Stimulated activated CD4-positive, alpha-beta T cell treated with anti-CD3 and anti-CD28 coated beads, Interleukin-1b, Interleukin-23, amount 100 ng/mL, for 4 hours (primary cell): ENCODE measurements around the gene FAHD2A.
"Not testable (repeated sequence)": the region's sequence is repeated elsewhere in the genome, so short reads cannot be mapped to it uniquely, and the experiment has no call there.

Source experiments
- DNase-seq, 2 donors: peaks; one replicate each; pipeline ENCODE4 v3.0.0-alpha.2; 2020; ENCODE audit warnings: low read depth in 2 of 2

FAHD2A gene

DNA sequence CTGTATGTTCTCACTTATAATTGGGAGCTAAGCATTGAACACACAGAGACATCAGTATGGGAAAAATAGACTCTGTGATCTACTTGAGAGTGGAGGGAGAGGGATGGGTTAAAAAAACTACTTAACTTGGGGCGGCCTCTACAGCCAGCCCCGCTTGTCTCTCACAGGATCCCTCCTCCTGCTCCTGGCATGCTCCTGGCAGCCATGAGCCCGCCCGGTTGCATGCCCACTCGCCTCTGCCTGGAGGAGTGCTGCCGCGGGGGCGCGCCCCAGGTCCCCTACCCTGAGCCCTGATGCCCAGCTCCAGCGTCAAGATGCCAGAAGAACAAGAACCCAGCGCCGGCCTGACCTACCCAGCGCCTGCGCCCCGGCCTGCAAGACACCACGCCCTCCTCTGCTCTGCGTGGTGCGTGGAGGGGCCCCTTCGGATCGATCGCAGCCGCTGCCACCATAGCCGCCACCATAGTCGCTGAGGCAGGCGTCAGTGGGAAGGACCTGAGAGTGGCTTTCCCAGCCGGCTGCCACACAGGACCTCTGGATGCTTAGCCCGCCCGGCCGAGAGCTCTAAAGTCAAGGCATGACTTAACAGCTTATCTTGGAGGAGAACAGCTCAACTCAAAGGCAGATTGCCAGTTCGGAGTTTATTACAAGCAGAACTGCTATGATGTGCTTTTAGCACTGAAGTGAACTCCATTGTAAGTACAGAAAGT, 32.8 kb downstream of the FAHD2A start:
- not testable (repeated sequence) for DNase-seq

DNA sequence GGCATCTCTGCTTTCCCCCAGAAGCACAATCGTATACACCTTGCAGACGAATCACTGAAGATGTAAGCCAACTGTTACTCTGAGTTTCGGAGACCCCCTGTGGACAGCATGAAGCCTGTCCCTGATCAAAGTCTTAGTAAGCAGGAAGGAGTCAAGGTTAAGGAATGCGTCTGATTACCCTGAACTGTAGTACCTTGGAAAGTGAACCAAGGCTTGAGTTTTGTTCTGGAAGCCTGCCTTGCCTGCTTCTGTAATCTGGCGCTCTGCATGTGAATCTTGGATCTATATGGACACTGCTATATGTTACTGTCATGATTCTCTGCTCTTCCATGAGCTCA, 33.3 kb downstream of the FAHD2A start:
- not testable (repeated sequence) for DNase-seq

DNA sequence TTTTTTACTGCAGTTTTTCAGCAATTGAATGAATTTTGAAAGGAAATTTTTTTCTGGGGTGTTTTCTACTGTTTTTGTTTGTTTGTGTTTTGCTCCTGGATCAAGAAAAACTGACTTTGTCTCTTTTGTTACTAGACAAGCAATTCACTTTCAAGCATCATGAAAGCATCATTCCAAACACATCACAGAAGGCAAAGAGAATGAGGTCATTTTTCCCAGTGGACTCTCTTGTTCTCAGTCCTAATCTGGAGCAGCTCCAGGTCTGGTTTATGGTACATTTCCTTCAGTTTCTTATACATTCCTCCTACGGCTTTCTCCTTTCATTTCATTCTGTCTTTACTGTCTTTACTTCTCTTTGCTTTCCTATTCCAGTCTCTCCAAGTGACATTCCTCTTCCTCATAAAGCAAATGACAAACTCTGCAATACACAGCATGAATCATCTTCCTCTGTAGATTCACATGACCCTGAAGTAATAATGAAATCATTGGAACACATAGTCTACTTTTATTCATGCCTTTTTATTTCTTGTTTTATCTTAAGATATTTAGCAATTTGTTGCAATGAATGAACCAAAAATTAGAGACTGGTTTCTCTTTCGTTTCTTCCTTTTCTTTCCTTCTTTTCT, 40.1 kb downstream of the FAHD2A start:
- DNase-seq = not testable (repeated sequence)

DNA sequence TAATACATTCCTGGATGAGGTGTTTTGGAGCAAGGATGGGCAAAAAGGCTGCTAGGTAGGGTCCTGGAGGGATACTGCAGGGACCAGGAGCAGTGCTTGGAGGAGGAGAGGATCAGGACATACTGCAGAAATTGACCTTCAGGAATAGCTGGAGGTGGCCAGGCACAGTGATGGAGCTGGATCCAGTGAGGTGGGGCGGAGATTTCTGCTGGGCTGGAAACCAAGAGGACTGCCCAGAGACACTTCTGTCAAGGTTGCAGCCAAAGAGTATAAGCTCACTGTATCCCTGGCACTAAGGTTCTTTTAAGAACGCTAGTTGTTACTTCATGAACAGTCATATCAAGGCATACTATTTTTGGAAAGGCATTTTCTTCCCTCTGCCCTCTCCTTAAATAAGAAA, 42.8 kb downstream of the FAHD2A start:
- not testable (repeated sequence) for DNase-seq

DNA sequence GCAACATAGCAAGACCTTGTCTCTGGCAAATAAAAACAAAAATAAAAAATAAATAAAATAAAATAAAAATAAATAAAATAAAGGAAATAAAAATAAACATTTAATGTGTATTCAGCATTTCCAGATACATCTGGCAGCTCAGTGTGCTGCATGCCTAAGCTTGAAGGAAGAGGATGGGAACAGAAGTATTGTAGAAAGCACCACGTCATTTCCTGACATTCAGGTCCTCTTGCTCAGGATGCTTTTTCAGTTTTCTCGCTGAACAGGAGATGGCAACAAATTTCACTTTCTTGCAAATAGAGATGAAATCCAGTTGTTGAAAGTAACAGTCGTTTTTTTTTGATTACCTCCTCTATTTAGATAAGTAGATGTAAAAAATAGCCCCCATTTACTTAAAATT, 60.8 kb downstream of the FAHD2A start:
- not testable (repeated sequence) for DNase-seq
